KOPT-K1 (cell line): Measurements from ENCODE around the gene CYYR1.

Experiments
- H3K27ac ChIP-seq: fragments of 200-600 bp; sonication (generic); 2 replicates; pipeline ENCODE4 v1.5.1; 2016; ENCODE audit warnings: antibody characterized with exemption, mild to moderate bottlenecking, low read depth, low read length; ENCODE audit not compliant: poor library complexity, severe bottlenecking
- H3K36me3 ChIP-seq: fragments of 200-600 bp; sonication (generic); 2 replicates; pipeline ENCODE4 v1.5.1; 2017; ENCODE audit warnings: antibody characterized with exemption, mild to moderate bottlenecking, low read length, moderate library complexity; ENCODE audit not compliant: insufficient read depth
- H3K9me3 ChIP-seq: fragments of 200-600 bp; sonication (generic); 2 replicates; pipeline ENCODE4 v1.5.1; 2017; ENCODE audit warnings: antibody characterized with exemption, low read length, mild to moderate bottlenecking; ENCODE audit not compliant: insufficient read depth, poor library complexity, severe bottlenecking

Gene CYYR1

DNA sequence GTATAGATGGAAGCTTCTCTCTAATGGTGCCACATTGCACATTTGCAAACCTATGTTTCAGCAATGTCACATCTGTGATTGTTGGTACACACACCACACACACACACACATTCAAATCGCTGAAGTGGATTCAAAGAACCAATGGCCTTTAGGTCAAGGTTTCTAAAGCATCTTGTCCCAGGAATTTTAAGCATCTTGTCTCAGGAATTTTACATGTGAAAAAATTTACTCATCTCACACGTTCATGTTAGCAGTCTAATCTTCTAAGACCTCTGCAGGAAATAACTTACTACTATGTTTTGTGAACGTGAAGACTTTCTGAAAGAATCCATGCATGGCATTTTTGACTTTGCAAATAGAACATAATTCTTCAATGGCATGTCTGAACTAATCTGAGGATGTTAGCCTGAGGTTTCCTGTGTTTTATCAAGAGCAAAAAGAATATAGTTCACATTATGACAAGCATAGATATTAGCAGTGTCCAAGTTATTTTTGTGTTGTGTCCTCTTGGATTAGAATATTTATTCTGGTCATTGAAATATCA is 125.1 kb downstream of the CYYR1 start:
- no peaks in the 10 kb centered on the region for H3K9me3 ChIP-seq
- no peaks in the 10 kb centered on the region for H3K36me3 ChIP-seq
- H3K27ac ChIP-seq = no peak overlapping the region

- H3K36me3 ChIP-seq = no peaks in the 10 kb centered on the region
- H3K27ac ChIP-seq = no peak overlapping the region
- H3K9me3 ChIP-seq = peaks cover 1% of the 10 kb centered on the region
Measured at GRCh38 chr21:26445440-26445839, 127.6 kb downstream of the CYYR1 start.

- Histone ChIP-seq H3K9me3 (peaks cover 3% of the 10 kb centered on the region), H3K27ac (no peak overlapping the region), H3K36me3 (no peaks in the 10 kb centered on the region)
Measured at GRCh38 chr21:26444646-26445045, 128.4 kb downstream of the CYYR1 start.

- Histone ChIP-seq H3K9me3 (peaks cover 3% of the 10 kb centered on the region), H3K27ac (no peak overlapping the region), H3K36me3 (no peaks in the 10 kb centered on the region)
Measured at GRCh38 chr21:26443867-26444266, 129.2 kb downstream of the CYYR1 start.

DNA sequence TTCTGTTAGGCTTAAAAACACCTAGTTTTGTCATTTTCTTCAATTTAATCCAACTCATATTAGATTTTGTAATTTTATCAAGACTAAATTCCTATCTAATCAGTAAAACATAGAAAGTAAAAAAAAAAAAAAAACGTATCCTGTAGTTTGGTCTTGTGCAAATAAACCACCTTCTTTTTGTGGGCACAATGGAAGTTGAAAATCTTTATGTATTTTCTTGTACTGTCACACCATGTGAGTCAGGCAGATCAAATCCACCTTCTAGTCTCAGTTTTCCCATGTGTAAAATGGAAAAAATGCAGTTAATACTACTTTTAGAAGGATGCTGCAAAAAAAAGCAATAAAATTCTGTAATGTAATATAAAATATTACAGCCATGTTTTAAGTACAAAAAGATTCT is 129.8 kb downstream of the CYYR1 start:
- H3K9me3 ChIP-seq = peaks cover 3% of the 10 kb centered on the region
- no peaks in the 10 kb centered on the region for H3K36me3 ChIP-seq
- H3K27ac ChIP-seq = no peak overlapping the region

GRCh38 chr21:26441149-26441548 is 131.9 kb downstream of the CYYR1 start:
- H3K36me3 ChIP-seq = no peaks in the 10 kb centered on the region
- peaks cover 3% of the 10 kb centered on the region for H3K9me3 ChIP-seq
- no peak overlapping the region for H3K27ac ChIP-seq

DNA sequence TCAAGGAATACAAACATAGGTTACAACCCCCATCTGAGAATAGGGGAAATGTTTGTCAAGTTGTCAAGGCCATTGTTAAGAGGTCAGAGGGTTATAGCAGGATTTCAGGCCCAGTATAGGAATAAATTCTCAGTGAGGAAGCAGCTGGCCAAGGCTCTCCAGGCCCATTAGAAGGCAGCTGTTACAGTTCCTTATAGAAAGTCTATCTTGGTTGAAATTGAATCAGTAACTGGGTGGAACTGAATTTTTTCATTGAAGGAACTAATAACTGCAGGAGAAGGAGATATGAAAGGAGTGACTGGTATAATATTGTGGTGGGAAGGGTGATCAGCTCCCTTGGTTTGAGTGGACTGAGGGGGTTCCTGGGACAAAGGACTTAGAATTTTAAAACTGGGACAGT is 134.1 kb downstream of the CYYR1 start:
- no peaks in the 10 kb centered on the region for H3K36me3 ChIP-seq
- H3K27ac ChIP-seq = no peak overlapping the region
- H3K9me3 ChIP-seq = peaks cover 3% of the 10 kb centered on the region

GRCh38 chr21:26437326-26438009 is 135.6 kb downstream of the CYYR1 start:
- Histone ChIP-seq H3K36me3 (no peaks in the 10 kb centered on the region), H3K27ac (no peak overlapping the region), H3K9me3 (peaks cover 3% of the 10 kb centered on the region)

- Histone ChIP-seq H3K27ac (no peak overlapping the region), H3K9me3 (no peaks in the 10 kb centered on the region), H3K36me3 (no peaks in the 10 kb centered on the region)
Measured at GRCh38 chr21:26433386-26433785, 139.7 kb downstream of the CYYR1 start.

- Histone ChIP-seq H3K36me3 (no peaks in the 10 kb centered on the region), H3K9me3 (no peaks in the 10 kb centered on the region), H3K27ac (no peak overlapping the region)
Measured at GRCh38 chr21:26432410-26432809, 140.7 kb downstream of the CYYR1 start.

DNA sequence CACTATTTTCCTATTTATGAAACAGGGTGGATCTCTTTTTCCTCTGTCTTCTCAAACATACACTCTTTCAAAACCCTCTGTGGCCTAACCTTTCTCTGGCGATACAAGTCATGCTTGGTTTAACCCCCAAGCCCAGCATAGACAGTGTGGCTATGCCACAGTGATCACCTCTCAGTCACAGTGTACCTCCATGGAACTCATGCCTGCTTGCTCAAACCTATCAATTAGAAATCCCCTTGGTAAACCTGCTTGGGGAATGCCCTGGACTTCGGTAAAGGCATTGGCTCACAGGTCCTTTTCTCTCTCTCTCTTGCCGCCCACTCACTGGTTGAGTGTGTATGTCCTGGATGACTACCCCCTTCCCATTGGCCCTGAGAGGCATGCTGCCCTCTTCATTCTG is 147.5 kb downstream of the CYYR1 start:
- Histone ChIP-seq H3K9me3 (no peaks in the 10 kb centered on the region), H3K27ac (no peak overlapping the region)

GRCh38 chr21:26423511-26423910 is 149.6 kb downstream of the CYYR1 start:
- no peaks in the 10 kb centered on the region for H3K36me3 ChIP-seq
- no peaks in the 10 kb centered on the region for H3K9me3 ChIP-seq
- H3K27ac ChIP-seq = no peak overlapping the region

More for the DNA sequence above, 147.5 kb downstream of the CYYR1 start:
- H3K36me3 ChIP-seq = no peaks in the 10 kb centered on the region

- Histone ChIP-seq H3K27ac (no peak overlapping the region), H3K9me3 (no peaks in the 10 kb centered on the region), H3K36me3 (no peaks in the 10 kb centered on the region)
Measured at GRCh38 chr21:26422706-26423105, 150.4 kb downstream of the CYYR1 start.

- H3K36me3 ChIP-seq = no peaks in the 10 kb centered on the region
- no peak overlapping the region for H3K27ac ChIP-seq
- H3K9me3 ChIP-seq = no peaks in the 10 kb centered on the region
Measured at GRCh38 chr21:26422138-26422537, 150.9 kb downstream of the CYYR1 start.

GRCh38 chr21:26421724-26422123 is 151.4 kb downstream of the CYYR1 start:
- Histone ChIP-seq H3K9me3 (no peaks in the 10 kb centered on the region), H3K27ac (no peak overlapping the region)

More at GRCh38 chr21:26421724-26422123, 151.4 kb downstream of the CYYR1 start:
- no peaks in the 10 kb centered on the region for H3K36me3 ChIP-seq
